Neural progenitor cell (in vitro differentiated cells): Measurements from ENCODE around the gene ANKMY1.

ENCODE experiments used
- EZH2phosphoT487 ChIP-seq: fragments of 200-600 bp; sonication (generic); IDR thresholded peaks from 2 replicates; pipeline ENCODE4 v1.6.1; 2017; ENCODE audit warnings: antibody characterized with exemption
- TF ChIP-seq, protein P1 (sequence below): fragments of 200-600 bp; sonication (generic); IDR thresholded peaks from 2 replicates; pipeline ENCODE4 v1.5.1; 2017; ENCODE audit warnings: antibody characterized with exemption, mild to moderate bottlenecking

- no peak for TF ChIP-seq EZH2phosphoT487
- TF ChIP-seq, protein P1, sequence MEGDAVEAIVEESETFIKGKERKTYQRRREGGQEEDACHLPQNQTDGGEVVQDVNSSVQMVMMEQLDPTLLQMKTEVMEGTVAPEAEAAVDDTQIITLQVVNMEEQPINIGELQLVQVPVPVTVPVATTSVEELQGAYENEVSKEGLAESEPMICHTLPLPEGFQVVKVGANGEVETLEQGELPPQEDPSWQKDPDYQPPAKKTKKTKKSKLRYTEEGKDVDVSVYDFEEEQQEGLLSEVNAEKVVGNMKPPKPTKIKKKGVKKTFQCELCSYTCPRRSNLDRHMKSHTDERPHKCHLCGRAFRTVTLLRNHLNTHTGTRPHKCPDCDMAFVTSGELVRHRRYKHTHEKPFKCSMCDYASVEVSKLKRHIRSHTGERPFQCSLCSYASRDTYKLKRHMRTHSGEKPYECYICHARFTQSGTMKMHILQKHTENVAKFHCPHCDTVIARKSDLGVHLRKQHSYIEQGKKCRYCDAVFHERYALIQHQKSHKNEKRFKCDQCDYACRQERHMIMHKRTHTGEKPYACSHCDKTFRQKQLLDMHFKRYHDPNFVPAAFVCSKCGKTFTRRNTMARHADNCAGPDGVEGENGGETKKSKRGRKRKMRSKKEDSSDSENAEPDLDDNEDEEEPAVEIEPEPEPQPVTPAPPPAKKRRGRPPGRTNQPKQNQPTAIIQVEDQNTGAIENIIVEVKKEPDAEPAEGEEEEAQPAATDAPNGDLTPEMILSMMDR = no peak
Measured at GRCh38 chr2:240435457-240435947, 122.3 kb downstream of the ANKMY1 start, which contains the start of gene GPC1.
